Measurements from ENCODE around the gene ATP11A. TPM values are rescaled to one million over a fixed set of nuclear protein-coding genes. Genes with fewer than 3 reads are reported as not detected.

The ATP11A gene
- total and polyA plus RNA-seq, 2 donors (not counting 3 experiments of a cell fraction or from before 2014, with no cell fraction given) = 16.5 to 88.1 TPM

- H2AFZ ChIP-seq (ENCODE audit: low read depth, low read length) = no peak overlapping the region
- dilution Hi-C loops (cut with MboI; ENCODE audit: extremely low pct_ligation_motif_present, low sequenced_read_pairs) = no loop called here
- no peaks in the 10 kb centered on the region for H3K9me1 ChIP-seq (replicated peaks; ENCODE audit: control insufficient read depth, extremely low read depth, insufficient read depth, low read length)
- H3K36me3 ChIP-seq (ENCODE audit: control insufficient read depth in 2 of 2, extremely low read depth in 1 of 2, insufficient read depth in 2 of 2, low read length in 2 of 2) = no peaks in the 10 kb centered on the region
- no peaks in the 10 kb centered on the region for H3K27me3 ChIP-seq (ENCODE audit: control insufficient read depth in 2 of 2, insufficient read depth in 2 of 2, low read length in 2 of 2)
- no TSS peak for BruUV-seq (replicated peaks)
- FAIRE-seq (no peak), DNase-seq (ENCODE audit: low read depth, low spot score) (no peak)
- no peak overlapping the region for H3K4me2 ChIP-seq (ENCODE audit: insufficient read depth, low read length)
- intact Hi-C loops (cut with micrococcal nuclease) = no loop called here
- POLR2A ChIA-PET = no interaction called here
- no peak overlapping the region for H3K9ac ChIP-seq (replicated peaks; ENCODE audit: extremely low read depth, insufficient read depth, low read length)
- H3K4me3 ChIP-seq (replicated peaks in 1 of 3; ENCODE audit: insufficient read depth in 1 of 3, low read depth in 1 of 3, low read length in 3 of 3) = no peak overlapping the region
- no peak overlapping the region for H3K27ac ChIP-seq (ENCODE audit: insufficient read depth, low read depth, low read length)
- H3K9me3 ChIP-seq (replicated peaks; ENCODE audit: control insufficient read depth, insufficient read depth, low read length) = no peaks in the 10 kb centered on the region
- H3K4me1 ChIP-seq (ENCODE audit: control insufficient read depth, extremely low read depth, insufficient read depth, low read length) = peaks cover 14% of the 10 kb centered on the region
- TF ChIP-seq JUN (IDR thresholded peaks at IDR 0.05; ENCODE audit: borderline replicate concordance, insufficient read depth, insufficient read length, low read depth) (no peak), FOS (IDR thresholded peaks at IDR 0.05; ENCODE audit: borderline replicate concordance, insufficient read depth, low read length) (no peak), GATA2 (IDR thresholded peaks at IDR 0.05; ENCODE audit: insufficient read depth, insufficient read length, low read depth, low read length) (no peak), POLR2AphosphoS5 (IDR thresholded peaks at IDR 0.05; ENCODE audit: insufficient read depth, low read depth, low read length) (no peak), MYC (IDR thresholded peaks at IDR 0.05; ENCODE audit: low read depth, low read length) (no peak), MAX (IDR thresholded peaks at IDR 0.05; ENCODE audit: insufficient read depth, insufficient read length) (no peak), EZH2 (IDR thresholded peaks at IDR 0.05; ENCODE audit: borderline replicate concordance, low read depth, low read length, severe bottlenecking) (no peak), POLR2A (IDR thresholded peaks at IDR 0.05; ENCODE audit: low read depth, low read length) (no peak)
- TF ChIP-seq, protein P1, sequence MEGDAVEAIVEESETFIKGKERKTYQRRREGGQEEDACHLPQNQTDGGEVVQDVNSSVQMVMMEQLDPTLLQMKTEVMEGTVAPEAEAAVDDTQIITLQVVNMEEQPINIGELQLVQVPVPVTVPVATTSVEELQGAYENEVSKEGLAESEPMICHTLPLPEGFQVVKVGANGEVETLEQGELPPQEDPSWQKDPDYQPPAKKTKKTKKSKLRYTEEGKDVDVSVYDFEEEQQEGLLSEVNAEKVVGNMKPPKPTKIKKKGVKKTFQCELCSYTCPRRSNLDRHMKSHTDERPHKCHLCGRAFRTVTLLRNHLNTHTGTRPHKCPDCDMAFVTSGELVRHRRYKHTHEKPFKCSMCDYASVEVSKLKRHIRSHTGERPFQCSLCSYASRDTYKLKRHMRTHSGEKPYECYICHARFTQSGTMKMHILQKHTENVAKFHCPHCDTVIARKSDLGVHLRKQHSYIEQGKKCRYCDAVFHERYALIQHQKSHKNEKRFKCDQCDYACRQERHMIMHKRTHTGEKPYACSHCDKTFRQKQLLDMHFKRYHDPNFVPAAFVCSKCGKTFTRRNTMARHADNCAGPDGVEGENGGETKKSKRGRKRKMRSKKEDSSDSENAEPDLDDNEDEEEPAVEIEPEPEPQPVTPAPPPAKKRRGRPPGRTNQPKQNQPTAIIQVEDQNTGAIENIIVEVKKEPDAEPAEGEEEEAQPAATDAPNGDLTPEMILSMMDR (IDR thresholded peaks at IDR 0.05; ENCODE audit: extremely low read depth in 1 of 2, insufficient read depth in 1 of 2, low read depth in 1 of 2, low read length in 2 of 2) = no peak
- peaks cover 25% of the 10 kb centered on the region for H3K79me2 ChIP-seq (ENCODE audit: control insufficient read depth, insufficient read depth, low read length)
- no peaks in the 10 kb centered on the region for H4K20me1 ChIP-seq (replicated peaks; ENCODE audit: control insufficient read depth, extremely low read depth, insufficient read depth, low read length)
- CTCF ChIA-PET = no interaction called here
Observed at GRCh38 chr13:112687836-112688559, 1.8 kb upstream of the ATP11A start.

Measured in endothelial cell of umbilical vein (primary cell).